T-helper 1 cell treated with Interleukin-12 subunit alpha and Interleukin-12 subunit beta and Interleukin-4 antibody, amounts not matched to agents 30 μg/mL and 1 μg/mL, for 36 hours (primary cell): ENCODE data around the gene DAGLA.

ENCODE experiments used
- H3K27ac Mint-ChIP-seq: one replicate; pipeline ENCODE4 v1.8.0; 2021; ENCODE audit warnings: mild to moderate bottlenecking, mixed read lengths
- H3K27me3 Mint-ChIP-seq: one replicate; pipeline ENCODE4 v1.8.0; 2021; ENCODE audit warnings: low read depth, mixed read lengths
- H3K36me3 Mint-ChIP-seq: one replicate; pipeline ENCODE4 v1.8.0; 2021; ENCODE audit warnings: low read depth, mixed read lengths
- H3K4me1 Mint-ChIP-seq: one replicate; pipeline ENCODE4 v1.8.0; 2021; ENCODE audit warnings: low read depth, mixed read lengths
- H3K4me3 Mint-ChIP-seq: one replicate; pipeline ENCODE4 v1.8.0; 2021; ENCODE audit warnings: mild to moderate bottlenecking, moderate library complexity, mixed read lengths
- H3K9me3 Mint-ChIP-seq: one replicate; pipeline ENCODE4 v1.8.0; 2021; ENCODE audit warnings: mixed read lengths

The DAGLA gene

GRCh38 chr11:61778357-61778886 lies 98.2 kb downstream of the DAGLA start:
- Mint-ChIP-seq H3K27ac (no peak overlapping the region), H3K27me3 (no peaks in the 10 kb centered on the region), H3K36me3 (no peaks in the 10 kb centered on the region), H3K9me3 (no peaks in the 10 kb centered on the region), H3K4me1 (peaks cover 11% of the 10 kb centered on the region), H3K4me3 (peak overlapping the region; percentile 44)

- Mint-ChIP-seq H3K4me3 (no peak overlapping the region), H3K4me1 (peaks cover 11% of the 10 kb centered on the region), H3K27ac (no peak overlapping the region), H3K36me3 (peaks cover 2% of the 10 kb centered on the region), H3K27me3 (no peaks in the 10 kb centered on the region), H3K9me3 (no peaks in the 10 kb centered on the region)
Observed at GRCh38 chr11:61778920-61779650, 98.9 kb downstream of the DAGLA start.

- Mint-ChIP-seq H3K27me3 (no peaks in the 10 kb centered on the region), H3K4me3 (no peak overlapping the region), H3K9me3 (no peaks in the 10 kb centered on the region), H3K4me1 (peaks cover 11% of the 10 kb centered on the region), H3K36me3 (peaks cover 10% of the 10 kb centered on the region), H3K27ac (no peak overlapping the region)
Observed at GRCh38 chr11:61779666-61780525, 99.7 kb downstream of the DAGLA start.

DNA sequence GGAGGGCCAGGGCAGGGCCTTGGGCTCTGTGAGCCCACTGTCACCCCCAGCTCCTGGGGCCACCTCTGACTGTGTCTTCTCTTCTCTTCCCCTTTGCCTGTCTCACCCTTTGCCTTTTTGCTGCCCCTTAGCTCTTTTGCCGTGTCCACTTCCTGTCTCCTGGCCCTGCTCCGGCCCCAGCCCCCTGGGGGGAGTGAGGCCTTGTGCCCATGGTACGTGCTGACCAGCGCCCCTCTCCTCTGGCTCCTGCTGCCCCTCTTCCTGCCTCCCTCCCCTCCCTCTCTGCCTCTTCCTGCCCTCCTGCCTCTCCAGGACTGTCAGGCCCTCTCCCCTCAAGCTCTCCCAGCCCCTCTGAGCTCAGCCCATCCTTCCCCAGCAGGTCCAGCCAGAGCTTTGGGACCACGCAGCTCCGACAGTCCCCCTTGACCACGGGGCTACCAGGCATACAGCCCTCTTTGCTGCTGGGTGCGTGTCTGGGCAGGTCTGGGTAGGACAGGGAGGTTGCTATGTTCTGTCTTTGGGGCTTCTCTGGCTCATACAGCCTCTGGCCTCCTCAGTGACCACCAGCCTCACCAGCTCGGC lies 100.5 kb downstream of the DAGLA start:
- Mint-ChIP-seq H3K36me3 (peaks cover 11% of the 10 kb centered on the region), H3K4me1 (peaks cover 8% of the 10 kb centered on the region), H3K4me3 (no peak overlapping the region), H3K27me3 (no peaks in the 10 kb centered on the region), H3K27ac (no peak overlapping the region), H3K9me3 (no peaks in the 10 kb centered on the region)

GRCh38 chr11:61781585-61781984 lies 101.4 kb downstream of the DAGLA start:
- Mint-ChIP-seq H3K27me3 (no peaks in the 10 kb centered on the region), H3K4me3 (no peak overlapping the region), H3K27ac (no peak overlapping the region), H3K36me3 (peaks cover 11% of the 10 kb centered on the region), H3K4me1 (peaks cover 6% of the 10 kb centered on the region), H3K9me3 (no peaks in the 10 kb centered on the region)

- Mint-ChIP-seq H3K4me3 (no peak overlapping the region), H3K27me3 (no peaks in the 10 kb centered on the region), H3K4me1 (peaks cover 3% of the 10 kb centered on the region), H3K9me3 (no peaks in the 10 kb centered on the region), H3K27ac (no peak overlapping the region), H3K36me3 (peaks cover 11% of the 10 kb centered on the region)
Observed at GRCh38 chr11:61782299-61782698, 102.1 kb downstream of the DAGLA start.

DNA sequence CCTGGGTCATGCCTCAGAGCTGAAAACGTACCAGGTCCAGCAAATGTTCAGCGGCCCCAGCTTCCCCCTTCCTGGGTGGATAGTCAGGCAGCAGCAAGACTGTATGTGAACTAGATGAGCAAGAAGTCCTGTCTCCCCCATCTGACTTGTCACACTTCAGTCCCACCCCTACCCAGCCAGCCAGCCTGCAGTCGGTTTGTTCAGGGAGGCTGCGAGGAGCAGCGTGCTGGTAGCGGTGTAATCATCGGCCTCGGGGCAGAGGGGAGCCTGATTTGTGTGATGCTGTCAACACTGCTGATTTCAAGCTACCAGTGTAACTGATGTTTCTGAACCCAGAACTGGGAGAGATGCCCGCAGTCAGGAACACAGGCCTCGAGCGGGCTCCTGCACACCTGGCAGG lies 102.7 kb downstream of the DAGLA start:
- Mint-ChIP-seq H3K4me1 (peaks cover 2% of the 10 kb centered on the region), H3K9me3 (no peaks in the 10 kb centered on the region)

GRCh38 chr11:61783717-61784505 lies 103.7 kb downstream of the DAGLA start:
- Mint-ChIP-seq H3K27ac (no peak overlapping the region), H3K36me3 (peaks cover 18% of the 10 kb centered on the region), H3K4me3 (no peak overlapping the region), H3K9me3 (no peaks in the 10 kb centered on the region), H3K27me3 (no peaks in the 10 kb centered on the region), H3K4me1 (peaks cover 3% of the 10 kb centered on the region)

More for the DNA sequence above, 102.7 kb downstream of the DAGLA start:
- H3K4me3 Mint-ChIP-seq, result no peak overlapping the region
- H3K36me3 Mint-ChIP-seq, result peaks cover 11% of the 10 kb centered on the region
- H3K27me3 Mint-ChIP-seq, result no peaks in the 10 kb centered on the region
- H3K27ac Mint-ChIP-seq, result no peak overlapping the region

DNA sequence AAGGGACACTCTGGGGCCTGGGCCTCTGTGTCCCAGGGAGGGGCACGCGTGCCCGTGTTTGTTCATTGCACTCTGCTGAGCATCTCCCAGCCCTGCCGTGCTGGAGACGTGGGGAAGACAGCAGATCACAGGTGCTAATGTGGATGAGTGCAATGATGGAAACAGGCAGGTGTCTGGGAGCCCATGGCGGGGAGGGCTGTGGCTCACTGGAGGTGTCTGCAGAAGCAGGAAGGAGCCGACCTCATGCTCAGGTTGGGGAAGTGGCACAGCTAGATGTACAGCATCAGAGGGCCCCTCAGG lies 104.3 kb downstream of the DAGLA start:
- Mint-ChIP-seq H3K36me3 (peaks cover 22% of the 10 kb centered on the region), H3K4me3 (no peak overlapping the region), H3K27me3 (no peaks in the 10 kb centered on the region), H3K27ac (no peak overlapping the region), H3K4me1 (peaks cover 3% of the 10 kb centered on the region), H3K9me3 (no peaks in the 10 kb centered on the region)

- peaks cover 10% of the 10 kb centered on the region for H3K4me1 Mint-ChIP-seq
- H3K36me3 Mint-ChIP-seq, result peaks cover 30% of the 10 kb centered on the region
- no peak overlapping the region for H3K27ac Mint-ChIP-seq
- no peak overlapping the region for H3K4me3 Mint-ChIP-seq
- H3K9me3 Mint-ChIP-seq, result no peaks in the 10 kb centered on the region
- no peaks in the 10 kb centered on the region for H3K27me3 Mint-ChIP-seq
Observed at GRCh38 chr11:61785837-61786402, 105.7 kb downstream of the DAGLA start.

DNA sequence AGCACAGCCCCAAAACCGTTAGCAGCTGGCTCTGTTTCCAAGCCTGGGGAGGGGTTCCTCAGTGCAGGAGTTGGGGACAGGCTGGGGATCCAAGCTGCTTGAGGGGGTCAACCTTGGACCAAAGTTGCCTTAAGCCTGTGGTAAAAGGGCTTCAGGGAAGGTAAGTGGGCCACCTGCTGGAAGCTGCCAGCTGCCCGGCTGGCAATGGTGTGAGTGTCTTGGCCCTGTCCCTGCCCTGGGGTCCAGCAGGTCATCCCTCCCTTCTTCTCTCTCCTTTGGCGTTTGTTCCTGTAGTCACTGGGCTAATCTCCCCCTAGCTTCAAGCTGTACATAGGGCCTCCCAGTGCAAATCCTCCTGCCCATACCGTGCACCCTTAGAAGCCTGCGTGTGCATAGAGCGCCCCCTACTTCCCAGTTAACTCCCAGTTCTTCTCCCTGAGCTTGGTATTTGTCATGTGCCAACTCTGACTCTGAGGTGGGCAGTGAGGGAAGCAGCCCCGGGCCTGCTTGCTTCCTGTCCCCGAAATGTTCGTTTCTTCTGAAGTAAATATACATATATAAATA lies 107.8 kb downstream of the DAGLA start:
- H3K36me3 Mint-ChIP-seq, result peaks cover 37% of the 10 kb centered on the region
- H3K4me3 Mint-ChIP-seq, result no peak overlapping the region

GRCh38 chr11:61791737-61792309 lies 111.6 kb downstream of the DAGLA start:
- H3K4me3 Mint-ChIP-seq, result peak overlapping the region; percentile 87
- no peaks in the 10 kb centered on the region for H3K27me3 Mint-ChIP-seq
- H3K27ac Mint-ChIP-seq, result peak overlapping the region; percentile 97
- peaks cover 36% of the 10 kb centered on the region for H3K36me3 Mint-ChIP-seq
- H3K4me1 Mint-ChIP-seq, result peaks cover 37% of the 10 kb centered on the region
- no peaks in the 10 kb centered on the region for H3K9me3 Mint-ChIP-seq

More for the DNA sequence above, 107.8 kb downstream of the DAGLA start:
- H3K27ac Mint-ChIP-seq, result no peak overlapping the region
- H3K4me1 Mint-ChIP-seq, result peaks cover 18% of the 10 kb centered on the region
- H3K9me3 Mint-ChIP-seq, result no peaks in the 10 kb centered on the region
- no peaks in the 10 kb centered on the region for H3K27me3 Mint-ChIP-seq

DNA sequence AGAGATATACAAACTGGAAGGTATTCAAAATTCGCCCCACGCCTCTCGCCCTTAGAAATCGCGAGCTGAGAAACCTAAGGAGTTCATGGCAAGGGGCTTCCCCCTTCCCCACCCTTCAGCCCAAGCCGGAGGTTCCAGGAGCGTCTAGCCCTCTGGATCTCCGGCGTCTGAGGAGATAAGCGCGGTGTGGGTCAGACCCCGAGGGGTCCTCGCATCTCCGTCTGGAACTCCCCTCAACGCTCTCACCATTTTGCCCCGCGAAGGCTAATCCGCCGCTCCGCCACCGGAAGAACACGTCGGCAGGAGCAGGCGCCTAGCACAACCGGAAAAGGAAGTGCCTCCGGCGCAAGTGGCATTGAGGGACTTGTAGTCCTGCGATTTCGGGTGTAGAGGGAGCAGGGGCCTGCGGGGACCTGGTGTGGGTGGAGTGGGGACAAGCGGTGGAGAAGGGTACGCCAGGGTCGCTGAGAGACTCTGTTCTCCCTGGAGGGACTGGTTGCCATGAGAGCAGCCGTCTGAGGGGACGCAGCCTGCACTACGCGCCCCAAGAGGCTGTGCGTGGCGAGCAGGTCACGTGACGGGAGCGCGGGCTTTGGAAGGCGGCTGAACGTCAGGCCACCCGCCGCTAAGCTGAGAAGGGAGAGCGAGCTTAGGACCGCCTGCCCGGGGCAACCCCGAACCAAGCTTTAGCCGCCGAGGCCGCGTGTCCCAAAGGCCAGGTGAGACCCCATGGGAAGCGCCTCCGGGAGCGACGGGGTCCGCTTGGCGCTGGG lies 112.3 kb downstream of the DAGLA start, which contains the start of the genes FEN1 and TMEM258:
Gene FEN1, plus strand, starts transcription at position 602 of the 773 bp plus-strand sequence. CDS start 2,451 bp downstream, outside the sequence.
Gene TMEM258, minus strand, starts transcription at position 290 of the 773 bp plus-strand sequence. Its CDS starts 41 bp downstream, at position 249.
- no peaks in the 10 kb centered on the region for H3K9me3 Mint-ChIP-seq
- peaks cover 42% of the 10 kb centered on the region for H3K4me1 Mint-ChIP-seq
- H3K27me3 Mint-ChIP-seq, result no peaks in the 10 kb centered on the region
- peaks cover 40% of the 10 kb centered on the region for H3K36me3 Mint-ChIP-seq
- peak within 1 kb of the TSS; percentile 97 for H3K27ac Mint-ChIP-seq
- H3K4me3 Mint-ChIP-seq, result peak within 1 kb of the TSS; percentile 87
